Right lobe of liver (tissue), 6 donors: Measurements from ENCODE around the gene ISLR. TPM values are rescaled to one million over a fixed set of nuclear protein-coding genes. Genes with fewer than 3 reads are reported as not detected.

ENCODE experiments used
- ATAC-seq, 4 donors: fragments of 200-7000 bp; cut with Tn5 transposase; one replicate each; pipeline ENCODE4 v1.9.1; 2020; ENCODE audit warnings: mild to moderate bottlenecking in 4 of 4, moderate library complexity in 4 of 4
- DNase-seq, 3 donors: peaks; one replicate each; pipeline ENCODE4 v3.0.0-alpha.2; 2020
- H3K27ac ChIP-seq, 3 donors: fragments of 200-600 bp; one replicate each; pipeline ENCODE4 v1.8.0; 2022
- H3K27me3 ChIP-seq, 2 donors: fragments of 200-600 bp; one replicate each; pipeline ENCODE4 v1.8.0; 2022
- H3K36me3 ChIP-seq, 4 donors: fragments of 200-600 bp; sonication (generic) in 1 of 4; one replicate each; pipeline versions ENCODE4 v1.5.1 to v1.8.0; 2017 to 2022; ENCODE audit warnings: control low read depth in 1 of 4
- H3K4me1 ChIP-seq, 4 donors: fragments of 200-600 bp; sonication (generic) in 1 of 4; one replicate each; pipeline versions ENCODE4 v1.5.1 to v1.8.0; 2017 to 2022; ENCODE audit warnings: control low read depth in 1 of 4
- H3K4me3 ChIP-seq, 3 donors: fragments of 200-600 bp; one replicate each; pipeline ENCODE4 v1.8.0; 2022
- H3K9me3 ChIP-seq, 4 donors: fragments of 200-600 bp; sonication (generic) in 1 of 4; one replicate each; pipeline versions ENCODE4 v1.5.1 to v1.8.0; 2017 to 2022; ENCODE audit warnings: control low read depth in 1 of 4
- POLR2A ChIP-seq: fragments of 450-650 bp; IDR thresholded peaks from one replicate; pipeline ENCODE4 v1.6.1; 2017; ENCODE audit warnings: antibody characterized with exemption, mild to moderate bottlenecking
- WGBS: methylation state at CpG from one replicate; pipeline ENCODE4 v1.1.6; 2018; ENCODE audit warnings: low coverage, low lambda C conversion rate; ENCODE audit not compliant: insufficient coverage; ENCODE audit errors: missing lambda C conversion rate; 5-methylcytosine and 5-hydroxymethylcytosine counted together
- intact Hi-C, 2 donors: fragments of 100-400 bp; cut with DNase I; formaldehyde crosslinking; loops; one replicate each; pipeline versions ENCODE4 v1.11.2 to v1.14.1; 2022
- total RNA-seq, 6 experiments: library from RNA; depleted of rRNA in 2 of 6; stranded (reverse); fragments of >200 nt in 2 of 6; fragmentation: NEBNext Ultra II Directional in 3 of 6; extraction: Animal tissue kit (Norgen Biotek cat#: 25700) in 3 of 6; gene quantifications; one replicate each; pipeline versions ENCODE4 v1.1.0 to v1.2.4, GENCODE V29; 2016 to 2023
- TF ChIP-seq, protein P1 (sequence below), 4 donors: fragments of 200-600 bp in 3 of 4; fragments of 450-650 bp in 1 of 4; IDR thresholded peaks; one replicate each; pipeline versions ENCODE4 v1.5.1 to v1.8.0; 2016 to 2022; ENCODE audit warnings: antibody characterized with exemption in 4 of 4, mild to moderate bottlenecking in 2 of 4
- donor health status: DM: no; HTN: yes; CAD: no.
- donor health status: DM: no; HTN: no; CAD: no.
- donor health status: DM: no; HTN: no; CAD: no.
- donor health status: DM: no; HTN: yes; CAD: no.
- donor health status: DM: no; HTN: yes; CAD: no.

ISLR gene
- total RNA-seq, 6 experiments from 2014 or later, result 1.5 to 9.9 (median 2.6) TPM

DNA sequence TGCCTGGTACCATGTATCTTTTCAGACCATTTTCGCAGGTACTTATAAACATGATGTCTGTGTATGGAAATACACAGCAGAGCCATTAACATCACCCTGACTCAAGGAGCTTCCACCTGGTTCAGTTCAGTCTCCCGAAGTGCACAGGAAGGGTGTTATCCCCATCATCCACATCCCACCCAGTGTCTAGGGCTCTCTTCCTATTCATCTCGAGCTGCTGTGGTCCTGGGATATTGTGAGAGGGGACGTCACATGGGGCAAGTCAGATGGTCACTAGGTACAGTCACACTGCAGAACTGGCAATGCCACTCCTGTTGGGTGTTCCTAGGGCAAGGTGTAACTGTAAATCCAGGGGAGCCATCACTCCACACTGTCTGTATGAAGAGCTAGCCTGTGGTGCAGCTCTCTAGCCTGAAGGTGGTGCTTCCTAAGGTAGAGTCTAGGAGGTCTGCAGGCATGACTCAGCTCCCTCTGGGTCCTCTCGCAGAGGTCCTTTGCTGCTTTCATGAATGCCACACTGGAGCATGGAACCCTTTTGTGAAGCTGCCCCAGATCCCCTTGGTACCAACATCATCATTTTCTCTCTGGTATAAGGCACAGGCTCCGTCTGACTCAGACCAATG is 29.2 kb upstream of the ISLR start:
- Histone ChIP-seq H3K27ac (no peak overlapping the region), H3K36me3 (no peaks in the 10 kb centered on the region), H3K9me3 (no peaks in the 10 kb centered on the region), H3K4me3 (no peak overlapping the region), H3K4me1 (no peaks in the 10 kb centered on the region), H3K27me3 (no peaks in the 10 kb centered on the region)
- WGBS, result 50% methylated on average over 6 of the region's 6 CpGs
- DNase-seq (no peak), ATAC-seq (no peak)
- intact Hi-C loops, result no loop called here
- TF ChIP-seq POLR2A, result no peak
- TF ChIP-seq, protein P1, sequence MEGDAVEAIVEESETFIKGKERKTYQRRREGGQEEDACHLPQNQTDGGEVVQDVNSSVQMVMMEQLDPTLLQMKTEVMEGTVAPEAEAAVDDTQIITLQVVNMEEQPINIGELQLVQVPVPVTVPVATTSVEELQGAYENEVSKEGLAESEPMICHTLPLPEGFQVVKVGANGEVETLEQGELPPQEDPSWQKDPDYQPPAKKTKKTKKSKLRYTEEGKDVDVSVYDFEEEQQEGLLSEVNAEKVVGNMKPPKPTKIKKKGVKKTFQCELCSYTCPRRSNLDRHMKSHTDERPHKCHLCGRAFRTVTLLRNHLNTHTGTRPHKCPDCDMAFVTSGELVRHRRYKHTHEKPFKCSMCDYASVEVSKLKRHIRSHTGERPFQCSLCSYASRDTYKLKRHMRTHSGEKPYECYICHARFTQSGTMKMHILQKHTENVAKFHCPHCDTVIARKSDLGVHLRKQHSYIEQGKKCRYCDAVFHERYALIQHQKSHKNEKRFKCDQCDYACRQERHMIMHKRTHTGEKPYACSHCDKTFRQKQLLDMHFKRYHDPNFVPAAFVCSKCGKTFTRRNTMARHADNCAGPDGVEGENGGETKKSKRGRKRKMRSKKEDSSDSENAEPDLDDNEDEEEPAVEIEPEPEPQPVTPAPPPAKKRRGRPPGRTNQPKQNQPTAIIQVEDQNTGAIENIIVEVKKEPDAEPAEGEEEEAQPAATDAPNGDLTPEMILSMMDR (IDR thresholded peaks at IDR 0.05), result no peak

DNA sequence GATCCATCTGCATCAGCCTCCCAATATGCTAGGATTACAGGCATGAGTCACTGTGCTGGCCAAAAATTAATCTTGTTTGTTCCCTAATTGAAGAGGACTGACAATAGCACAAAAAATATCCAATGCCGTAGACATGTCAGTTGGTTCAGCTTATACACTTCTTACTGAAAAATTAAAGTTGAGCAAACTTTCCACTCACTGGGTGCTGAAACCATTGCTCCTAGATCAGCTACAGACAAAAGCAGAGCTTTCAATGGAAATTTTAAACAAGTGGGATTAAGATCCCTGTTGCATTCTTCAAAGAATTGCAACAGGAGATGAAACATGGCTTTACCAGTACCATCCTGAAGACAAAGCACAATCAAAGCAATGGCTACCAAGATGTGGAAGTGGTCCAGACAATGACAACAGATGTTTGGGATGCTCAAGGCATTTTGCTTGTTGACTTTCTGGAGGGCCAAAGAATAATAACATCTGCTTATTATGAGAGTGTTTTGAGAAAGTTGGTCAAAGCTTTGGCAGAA is 27.2 kb upstream of the ISLR start:
- no peak for DNase-seq
- no peak for ATAC-seq
- H3K4me3 ChIP-seq, result no peak overlapping the region
- H3K4me1 ChIP-seq, result no peaks in the 10 kb centered on the region
- WGBS, result 78% methylated on average over 1 of the region's 1 CpG
- no peaks in the 10 kb centered on the region for H3K9me3 ChIP-seq
- no peaks in the 10 kb centered on the region for H3K36me3 ChIP-seq
- H3K27ac ChIP-seq, result no peak overlapping the region
- intact Hi-C loops, result no loop called here
- no peaks in the 10 kb centered on the region for H3K27me3 ChIP-seq
- no peak for TF ChIP-seq POLR2A
- TF ChIP-seq, protein P1 (IDR thresholded peaks at IDR 0.05), result no peak

DNA sequence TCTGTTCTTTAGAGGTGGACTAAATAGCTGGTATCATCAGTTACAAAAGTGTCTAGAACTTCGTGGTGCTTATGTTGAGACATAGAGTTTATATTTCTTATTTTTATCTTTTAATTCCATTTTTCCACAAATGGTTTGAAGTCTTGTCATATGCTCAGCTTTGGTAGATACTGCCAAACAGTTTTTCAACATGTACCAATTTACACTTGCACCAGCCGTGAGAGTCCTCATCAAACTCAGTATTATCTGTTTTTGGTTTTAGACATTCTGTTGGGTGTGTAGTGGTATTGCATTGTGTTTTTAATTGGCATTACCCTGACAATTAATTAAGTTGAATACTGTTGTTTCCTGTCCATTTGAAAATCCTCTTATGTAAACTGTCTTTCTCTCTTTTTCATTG is 26.5 kb upstream of the ISLR start:
- Histone ChIP-seq H3K27me3 (no peaks in the 10 kb centered on the region), H3K9me3 (no peaks in the 10 kb centered on the region), H3K36me3 (no peaks in the 10 kb centered on the region), H3K4me3 (no peak overlapping the region), H3K27ac (no peak overlapping the region), H3K4me1 (no peaks in the 10 kb centered on the region)
- DNase-seq, result no peak
- no peak for TF ChIP-seq POLR2A
- TF ChIP-seq, protein P1 (IDR thresholded peaks at IDR 0.05), result no peak
- ATAC-seq, result no peak
- intact Hi-C loops, result no loop called here
- 42% methylated on average over 2 of the region's 2 CpGs for WGBS

DNA sequence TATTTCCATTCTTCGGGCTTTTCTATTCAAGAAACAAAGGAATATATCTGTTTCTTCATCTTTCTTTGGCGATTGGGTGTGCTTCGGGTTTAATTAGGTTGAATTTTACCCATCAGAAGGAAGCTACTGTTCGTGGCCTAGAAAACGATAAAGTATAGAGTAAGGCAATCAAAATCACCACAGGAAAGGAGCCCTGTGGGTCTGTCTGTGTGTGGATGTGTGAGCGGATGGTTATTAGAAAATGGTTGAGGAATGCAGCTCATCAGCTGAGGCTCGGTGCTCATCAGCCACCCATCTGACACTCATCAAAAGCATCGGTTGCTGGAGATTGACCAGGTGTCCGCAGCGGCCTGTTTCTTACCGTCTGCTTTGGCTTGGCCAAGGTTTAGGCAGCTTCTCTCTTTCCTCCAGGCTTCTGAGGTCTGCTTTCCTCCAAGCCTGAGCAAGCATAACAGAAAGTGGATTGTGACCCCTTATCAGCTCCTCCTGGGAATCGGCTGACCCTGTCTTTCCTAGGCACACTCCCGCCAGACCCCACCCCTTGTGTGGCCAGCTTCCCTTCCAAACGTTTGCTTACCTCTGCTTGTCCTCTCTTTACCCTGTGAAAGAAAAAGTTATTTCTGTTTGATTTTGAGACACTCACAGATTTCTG is 17.6 kb upstream of the ISLR start:
- Histone ChIP-seq H3K27me3 (no peaks in the 10 kb centered on the region), H3K9me3 (no peaks in the 10 kb centered on the region), H3K4me1 (no peaks in the 10 kb centered on the region), H3K27ac (no peak overlapping the region), H3K36me3 (no peaks in the 10 kb centered on the region), H3K4me3 (no peak overlapping the region)
- ATAC-seq (no peak), DNase-seq (no peak)
- TF ChIP-seq, protein P1 (IDR thresholded peaks at IDR 0.05), result no peak
- no peak for TF ChIP-seq POLR2A
- intact Hi-C loops, result no loop called here
- WGBS, result 45% methylated on average over 13 of the region's 14 CpGs
